Heart right ventricle (tissue), 16 donors: ENCODE measurements around the gene CMIP. TPM values are rescaled to one million over a fixed set of nuclear protein-coding genes. Genes with fewer than 3 reads are reported as not detected.

Source experiments
- ATAC-seq, 8 donors: fragments of 200-7000 bp; cut with Tn5 transposase; one replicate each; pipeline ENCODE4 v1.9.1; 2020; ENCODE audit warnings: mild to moderate bottlenecking in 8 of 8, moderate library complexity in 8 of 8, moderate number of reproducible peaks in 1 of 8
- DNase-seq, 2 donors: peaks; one replicate each; pipeline ENCODE4 v3.0.0-alpha.2; 2020
- H3K27ac ChIP-seq, 10 donors: fragments of 200-600 bp; sonication (generic) in 2 of 10; one replicate each; pipeline versions ENCODE4 v1.5.0 to v1.8.0; 2020 to 2022; ENCODE audit warnings: mild to moderate bottlenecking in 3 of 10
- H3K27me3 ChIP-seq, 7 donors: fragments of 200-600 bp; one replicate each; pipeline ENCODE4 v1.8.0; 2021 to 2022; ENCODE audit warnings: mild to moderate bottlenecking in 2 of 7
- H3K36me3 ChIP-seq, 9 donors: fragments of 200-600 bp; sonication (generic) in 1 of 9; one replicate each; pipeline versions ENCODE4 v1.5.0 to v1.8.0; 2020 to 2022; ENCODE audit warnings: mild to moderate bottlenecking in 2 of 9
- H3K4me1 ChIP-seq, 9 donors: fragments of 200-600 bp; sonication (generic) in 1 of 9; one replicate each; pipeline versions ENCODE4 v1.5.0 to v1.8.0; 2020 to 2022; ENCODE audit warnings: mild to moderate bottlenecking in 4 of 9
- H3K4me3 ChIP-seq, 10 donors: fragments of 200-600 bp; sonication (generic) in 2 of 10; one replicate each; pipeline versions ENCODE4 v1.5.0 to v1.8.0; 2020 to 2022; ENCODE audit warnings: mild to moderate bottlenecking in 7 of 10, moderate library complexity in 2 of 10
- H3K9me3 ChIP-seq, 11 donors: fragments of 200-600 bp in 10 of 11; sonication (generic) in 2 of 11; one replicate each; pipeline versions ENCODE4 v1.5.0 to v1.8.0; 2013 to 2022; ENCODE audit warnings: mild to moderate bottlenecking in 2 of 11, control low read depth in 1 of 11, moderate library complexity in 1 of 11
- WGBS, 2 donors: extraction: QIAGEN DNeasy Blood & Tissue Kit; methylation state at CpG; one replicate each; pipeline ENCODE4 v1.1.7; 2013; ENCODE audit warnings: inconsistent platforms in 1 of 2; 5-methylcytosine and 5-hydroxymethylcytosine counted together
- intact Hi-C, 10 donors: fragments of 100-400 bp; cut with DNase I; formaldehyde crosslinking; loops; one replicate each; pipeline versions ENCODE4 v1.11.1 to v1.14.2; 2022
- polyA plus RNA-seq, 2 donors: library from polyadenylated mRNA; stranded (reverse); fragments of 200-250 nt; gene quantifications; one replicate each; pipeline ENCODE4 v1.2.3, GENCODE V29; 2013
- total RNA-seq, 10 donors: library from RNA; stranded (reverse); fragmentation: NEBNext Ultra II Directional in 3 of 10; extraction: Animal tissue kit (Norgen Biotek cat#: 25700) in 3 of 10; gene quantifications; one replicate each; pipeline versions ENCODE4 v1.2.1 to v1.2.4, GENCODE V29; 2021 to 2023
- TF ChIP-seq, protein P1 (sequence below), 9 donors: fragments of 200-600 bp; sonication (generic) in 2 of 9; IDR thresholded peaks; one replicate each; pipeline versions ENCODE4 v1.5.0 to v1.8.0; 2021 to 2022; ENCODE audit warnings: antibody characterized with exemption in 9 of 9, mild to moderate bottlenecking in 5 of 9, moderate library complexity in 1 of 9
- donor health status: Arrhythmogenic right ventricular cardiomyopathy.
- donor health status: ischemic (EF 13 %, LVEDD 7.1; RV severe dilation, severe dysfunction).
- donor health status: healthy with polysubstance abuse.
- donor health status: DM: no; HTN: yes; CAD: no.
- donor health status: DM: no; HTN: no; CAD: no.
- donor health status: ischemic (EF 25% LVEDD 6.9; RV normal size, moderate dysfunction).
- donor health status: ischemic (EF 25% LVEDD 5.7; RV mildly dilated, moderate dysfunction).
- donor health status: healthy.
- donor health status: DM: yes; HTN: yes; CAD: no.
- donor health status: Ischemic cardiomyopathy.
- donor health status: ischemic (EF 35%, LVEDD 5.7; RV mildly dilated, moderate dysfunction).
- donor health status: nonischemic (EF 11% LVEDD 7.7; RV severe dilation, severe dysfunction).
- donor health status: DM: yes; HTN: yes; CAD: no.
- donor health status: PGD.
- donor health status: ischemic (EF 29% LVEDD 5.4; RV normal size, mild dysfunction).
- donor health status: nonischemic (EF 23%, LVEDD 6.1; RV moderate dilation, normal function).

CMIP gene
- total and polyA plus RNA-seq, 12 donors: 5.4 to 32.8 (median 13.0) TPM

DNA sequence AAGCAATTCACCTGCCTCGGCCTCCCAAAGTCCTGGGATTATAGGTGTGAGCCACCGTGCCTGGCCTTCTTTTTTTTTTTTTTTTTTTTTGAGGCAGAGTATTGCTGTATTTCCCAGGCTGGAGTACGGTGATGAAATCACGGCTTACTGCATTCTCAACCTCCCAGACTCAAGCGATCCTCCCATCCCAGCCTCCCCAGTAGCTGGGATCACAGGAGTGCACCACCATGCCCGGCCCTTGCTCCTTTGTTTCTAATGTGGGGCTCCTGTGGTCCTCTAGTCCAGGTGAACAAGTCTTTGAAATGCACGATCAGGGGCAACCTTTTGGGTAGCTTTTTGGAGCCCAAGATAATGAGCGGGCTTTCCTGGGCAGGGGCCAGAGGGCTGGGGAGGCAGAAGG is 23.2 kb downstream of the CMIP start:
- Histone ChIP-seq H3K36me3 (peaks cover 0 to 11% (median 0%) of the 10 kb centered on the region in 9 donors), H3K4me3 (no peak overlapping the region), H3K4me1 (peaks cover 0 to 98% (median 34%) of the 10 kb centered on the region in 9 donors), H3K27me3 (no peaks in the 10 kb centered on the region), H3K9me3 (no peaks in the 10 kb centered on the region), H3K27ac (peak overlapping the region in 1 of 10 donors; percentile 91)
- no peak for ATAC-seq
- no peak for DNase-seq
- intact Hi-C loops: no loop called here
- WGBS, 2 donors: 96% methylated on average over 8 of the region's 8 CpGs
- TF ChIP-seq, protein P1, sequence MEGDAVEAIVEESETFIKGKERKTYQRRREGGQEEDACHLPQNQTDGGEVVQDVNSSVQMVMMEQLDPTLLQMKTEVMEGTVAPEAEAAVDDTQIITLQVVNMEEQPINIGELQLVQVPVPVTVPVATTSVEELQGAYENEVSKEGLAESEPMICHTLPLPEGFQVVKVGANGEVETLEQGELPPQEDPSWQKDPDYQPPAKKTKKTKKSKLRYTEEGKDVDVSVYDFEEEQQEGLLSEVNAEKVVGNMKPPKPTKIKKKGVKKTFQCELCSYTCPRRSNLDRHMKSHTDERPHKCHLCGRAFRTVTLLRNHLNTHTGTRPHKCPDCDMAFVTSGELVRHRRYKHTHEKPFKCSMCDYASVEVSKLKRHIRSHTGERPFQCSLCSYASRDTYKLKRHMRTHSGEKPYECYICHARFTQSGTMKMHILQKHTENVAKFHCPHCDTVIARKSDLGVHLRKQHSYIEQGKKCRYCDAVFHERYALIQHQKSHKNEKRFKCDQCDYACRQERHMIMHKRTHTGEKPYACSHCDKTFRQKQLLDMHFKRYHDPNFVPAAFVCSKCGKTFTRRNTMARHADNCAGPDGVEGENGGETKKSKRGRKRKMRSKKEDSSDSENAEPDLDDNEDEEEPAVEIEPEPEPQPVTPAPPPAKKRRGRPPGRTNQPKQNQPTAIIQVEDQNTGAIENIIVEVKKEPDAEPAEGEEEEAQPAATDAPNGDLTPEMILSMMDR (IDR thresholded peaks at IDR 0.05): no peak

DNA sequence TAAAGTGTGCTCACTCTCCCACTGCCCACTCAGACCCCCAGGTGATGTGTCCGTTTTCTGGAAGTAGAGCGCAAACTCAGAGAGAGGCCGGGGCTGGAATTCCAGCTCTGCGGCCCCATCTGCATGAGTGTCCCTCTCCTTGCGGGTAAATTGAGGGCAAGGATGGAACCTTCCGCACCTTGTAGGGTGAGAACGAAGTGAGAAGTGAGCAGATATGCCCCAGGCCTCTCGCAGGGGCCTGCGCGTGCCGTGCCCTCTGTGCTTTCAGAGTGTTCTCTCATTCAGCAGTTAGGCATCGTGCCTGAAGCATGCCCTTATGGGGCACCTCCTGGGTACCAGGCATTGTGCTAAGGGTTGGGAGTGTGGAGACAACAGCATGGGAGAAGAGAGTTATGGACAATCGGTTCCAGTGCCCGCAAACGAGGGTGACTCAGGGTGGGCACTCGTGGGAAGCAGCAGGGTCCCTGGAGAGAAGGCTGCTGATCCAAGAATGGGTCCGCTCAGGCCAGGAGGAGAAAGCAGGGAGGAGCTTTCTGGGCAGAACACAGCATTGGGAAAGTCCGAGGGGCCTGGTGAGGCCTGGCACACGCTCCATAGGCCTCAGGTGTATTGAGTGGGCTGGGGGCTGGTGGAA is 23.8 kb downstream of the CMIP start:
- no peak for ATAC-seq
- Histone ChIP-seq H3K4me3 (no peak overlapping the region), H3K9me3 (no peaks in the 10 kb centered on the region), H3K4me1 (peaks cover 0 to 98% (median 39%) of the 10 kb centered on the region in 9 donors), H3K36me3 (peaks cover 0 to 11% (median 0%) of the 10 kb centered on the region in 9 donors), H3K27me3 (no peaks in the 10 kb centered on the region), H3K27ac (peak overlapping the region in 1 of 10 donors; percentile 91)
- TF ChIP-seq, protein P1 (IDR thresholded peaks at IDR 0.05): no peak
- intact Hi-C loops: no loop called here
- DNase-seq: no peak
- WGBS, 2 donors: 97% methylated on average over 19 of the region's 19 CpGs

DNA sequence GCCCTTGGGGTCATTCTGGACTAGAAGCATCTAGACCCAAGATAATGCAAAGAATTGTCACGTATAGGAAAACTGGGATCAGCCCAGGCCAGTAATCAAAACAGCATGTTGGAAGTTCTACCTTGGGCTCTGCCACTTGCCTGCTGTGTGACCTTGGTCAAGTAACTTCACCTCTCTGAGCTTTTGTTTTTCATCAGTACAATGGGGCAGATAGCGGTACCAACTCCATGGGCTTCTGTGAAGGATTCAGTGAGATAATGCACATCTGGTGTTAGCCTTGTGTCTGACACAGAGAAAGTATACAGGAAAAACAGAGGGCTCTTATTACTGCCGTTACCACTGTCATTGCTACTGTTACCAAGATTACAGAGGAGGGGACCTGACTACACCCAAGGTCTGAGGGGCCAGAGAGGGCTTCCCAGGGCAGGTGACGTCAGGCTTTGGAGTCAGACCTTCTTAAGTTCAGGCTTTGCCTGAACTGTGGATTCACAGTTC is 24.6 kb downstream of the CMIP start:
- WGBS, 2 donors: 92 to 93% methylated on average over 4 of the region's 4 CpGs
- H3K36me3 ChIP-seq: peaks cover 0 to 11% (median 0%) of the 10 kb centered on the region in 9 donors
- intact Hi-C loops: no loop called here
- ATAC-seq (no peak), DNase-seq (no peak)
- no peak overlapping the region for H3K4me3 ChIP-seq
- peaks cover 6 to 98% (median 48%) of the 10 kb centered on the region in 9 donors for H3K4me1 ChIP-seq
- TF ChIP-seq, protein P1 (IDR thresholded peaks at IDR 0.05): no peak
- no peaks in the 10 kb centered on the region for H3K9me3 ChIP-seq
- peak overlapping the region in 2 of 10 donors; percentile 24 to 91 for H3K27ac ChIP-seq
- H3K27me3 ChIP-seq: no peaks in the 10 kb centered on the region

DNA sequence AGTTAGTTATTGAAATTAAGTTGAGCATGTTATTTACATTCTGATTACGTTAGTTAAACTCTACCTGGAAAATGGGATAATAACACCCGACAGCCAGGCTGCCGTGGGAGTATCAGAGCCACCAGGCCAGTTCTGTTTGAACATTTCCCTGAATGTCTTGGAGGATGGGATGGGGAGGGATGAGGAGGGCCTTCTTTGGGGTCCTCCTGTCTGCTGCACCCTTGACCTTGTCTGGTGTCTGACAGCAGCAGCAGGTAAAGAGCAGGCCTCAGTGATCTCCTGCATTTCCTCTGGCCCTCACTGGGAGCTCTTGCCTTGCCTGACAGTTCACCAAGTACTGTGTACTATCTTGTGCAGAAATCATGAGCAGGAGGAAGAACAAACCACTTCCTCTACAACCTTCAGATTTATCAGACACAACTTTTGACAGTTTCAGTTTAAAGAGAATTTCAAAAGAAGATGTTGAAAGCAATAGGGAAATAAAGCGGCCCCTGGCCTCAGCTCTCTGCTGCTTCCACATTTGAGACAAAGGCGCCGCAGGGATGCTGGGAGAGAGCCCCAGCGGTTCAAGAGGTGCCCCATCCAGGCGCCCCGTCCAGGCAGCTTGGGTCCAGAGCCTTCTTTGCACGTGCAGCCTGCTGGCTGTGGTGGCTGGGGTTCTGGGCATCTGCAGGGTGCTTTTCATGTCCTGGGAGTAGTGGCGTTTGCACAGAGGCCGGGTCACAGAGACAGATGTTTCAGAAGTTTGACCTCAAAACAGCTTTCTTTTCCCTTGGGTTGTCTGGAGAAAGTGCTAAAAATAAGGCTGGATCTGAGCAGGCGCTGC is 25.3 kb downstream of the CMIP start:
- H3K4me3 ChIP-seq: peak overlapping the region in 1 of 10 donors; percentile 31
- peak overlapping the region in 4 of 10 donors; percentile 23 to 91 (median 37) for H3K27ac ChIP-seq
- H3K27me3 ChIP-seq: no peaks in the 10 kb centered on the region
- TF ChIP-seq, protein P1 (IDR thresholded peaks at IDR 0.05): no peak
- peak in 4 of 8 donors; percentile 28 to 40 (median 34) for ATAC-seq
- peaks cover 6 to 100% (median 50%) of the 10 kb centered on the region in 9 donors for H3K4me1 ChIP-seq
- no peaks in the 10 kb centered on the region for H3K9me3 ChIP-seq
- H3K36me3 ChIP-seq: peaks cover 0 to 11% (median 0%) of the 10 kb centered on the region in 9 donors
- WGBS, 2 donors: 69 to 78% methylated on average over 13 of the region's 13 CpGs
- intact Hi-C loops: no loop called here
- DNase-seq: peak in 1 of 2 donors; percentile 34
